OCI-LY7 (cell line): ENCODE measurements around the gene PTPA.

ENCODE experiments used
- EZH2phosphoT487 ChIP-seq: fragments of 200-600 bp; sonication (generic); IDR thresholded peaks from 2 replicates; pipeline ENCODE4 v1.6.1; 2018; ENCODE audit warnings: low read depth, borderline replicate concordance, mild to moderate bottlenecking, mixed run types, antibody characterized with exemption, low read length, moderate library complexity, mixed read lengths
- TF ChIP-seq, protein P1 (sequence below): fragments of 200-600 bp; sonication (generic); conservative IDR thresholded peaks from 2 replicates; pipeline ENCODE4 v1.5.1; 2014; ENCODE audit warnings: mild to moderate bottlenecking, antibody characterized with exemption, low read length, moderate library complexity, mixed read lengths

DNA sequence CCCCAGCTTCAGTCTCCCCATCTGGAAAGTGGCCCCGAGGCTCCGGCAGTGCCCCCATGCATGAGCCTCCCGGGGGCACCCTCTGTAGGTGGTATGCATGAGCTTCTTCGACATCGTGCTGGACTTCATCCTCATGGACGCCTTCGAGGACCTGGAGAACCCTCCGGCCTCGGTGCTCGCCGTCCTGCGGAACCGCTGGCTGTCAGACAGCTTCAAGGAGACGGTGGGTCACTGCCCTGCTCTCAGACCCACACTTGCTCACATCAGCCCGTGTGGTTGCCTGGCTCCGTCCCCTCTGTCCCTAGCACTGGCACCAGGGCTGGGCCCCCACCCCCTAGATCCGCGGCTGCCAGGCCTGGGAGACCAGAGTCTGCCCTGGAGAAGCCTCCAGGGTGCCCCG lies 43.1 kb upstream of the PTPA start:
- TF ChIP-seq, protein P1, sequence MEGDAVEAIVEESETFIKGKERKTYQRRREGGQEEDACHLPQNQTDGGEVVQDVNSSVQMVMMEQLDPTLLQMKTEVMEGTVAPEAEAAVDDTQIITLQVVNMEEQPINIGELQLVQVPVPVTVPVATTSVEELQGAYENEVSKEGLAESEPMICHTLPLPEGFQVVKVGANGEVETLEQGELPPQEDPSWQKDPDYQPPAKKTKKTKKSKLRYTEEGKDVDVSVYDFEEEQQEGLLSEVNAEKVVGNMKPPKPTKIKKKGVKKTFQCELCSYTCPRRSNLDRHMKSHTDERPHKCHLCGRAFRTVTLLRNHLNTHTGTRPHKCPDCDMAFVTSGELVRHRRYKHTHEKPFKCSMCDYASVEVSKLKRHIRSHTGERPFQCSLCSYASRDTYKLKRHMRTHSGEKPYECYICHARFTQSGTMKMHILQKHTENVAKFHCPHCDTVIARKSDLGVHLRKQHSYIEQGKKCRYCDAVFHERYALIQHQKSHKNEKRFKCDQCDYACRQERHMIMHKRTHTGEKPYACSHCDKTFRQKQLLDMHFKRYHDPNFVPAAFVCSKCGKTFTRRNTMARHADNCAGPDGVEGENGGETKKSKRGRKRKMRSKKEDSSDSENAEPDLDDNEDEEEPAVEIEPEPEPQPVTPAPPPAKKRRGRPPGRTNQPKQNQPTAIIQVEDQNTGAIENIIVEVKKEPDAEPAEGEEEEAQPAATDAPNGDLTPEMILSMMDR, result no peak
- no peak for TF ChIP-seq EZH2phosphoT487
